HepG2 (cell line): ENCODE measurements around the gene CRKL. TPM values are rescaled to one million over a fixed set of nuclear protein-coding genes. Genes with fewer than 3 reads are reported as not detected.
"Not testable (repeated sequence)": the region's sequence is repeated elsewhere in the genome, so short reads cannot be mapped to it uniquely, and the experiment has no call there.

Source experiments
- ATAC-seq: fragments of 200-7000 bp; cut with Tn5 transposase; 3 replicates; pipeline ENCODE4 v1.9.1; 2020; ENCODE audit warnings: mild to moderate bottlenecking, moderate library complexity
- BruUV-seq: library from RNA; stranded (reverse); fragments of 400-500 nt; replicated peaks from 2 replicates; lab custom pipeline; 2021; lab: Mats Ljungman, UMichigan
- CTCF ChIA-PET: fragments of 300-600 bp; formaldehyde crosslinking; extraction: SDS; loops from one replicate; lab custom pipeline; 2021; ENCODE audit warnings: low total read pairs, inconsistent platforms, low intra/inter-chr PET ratio; lab: Yijun Ruan, JAX
- POLR2A ChIA-PET: fragments of 350-600 bp; sonication (Branson Sonifier 250); formaldehyde crosslinking; loops from one replicate; lab custom pipeline; 2020; ENCODE audit warnings: antibody characterized with exemption, inconsistent platforms; lab: Yijun Ruan, JAX
- DNase-seq: peaks from one replicate; pipeline ENCODE4 v3.0.0-alpha.2; 2015; ENCODE audit warnings: low spot score
- FAIRE-seq: peaks from 3 replicates; lab custom pipeline; 2011; peaks lifted over from hg19 to GRCh38; lab: Jason Lieb, UNC
- H2AFZ ChIP-seq: one replicate; pipeline ENCODE4 v1.6.1; 2011; ENCODE audit warnings: low read length, inconsistent platforms
- H3K27ac ChIP-seq: fragments of 300-600 bp; 3 replicates; pipeline ENCODE4 v1.8.0; 2011; ENCODE audit warnings: mixed run types, mild to moderate bottlenecking, mixed read lengths, low read length, inconsistent platforms; ENCODE audit not compliant: insufficient read depth; ENCODE audit errors: extremely low read length
- H3K27me3 ChIP-seq, 2 experiments: fragments of 200-600 bp in 1 of 2; 2 replicates in 1 of 2; 3 replicates in 1 of 2; pipeline versions ENCODE4 v1.6.0 to v1.8.0; 2011; ENCODE audit warnings: low read length in 2 of 2, mild to moderate bottlenecking in 2 of 2, moderate library complexity in 2 of 2, inconsistent platforms in 1 of 2; ENCODE audit not compliant: insufficient read depth in 2 of 2, control insufficient read depth in 1 of 2
- H3K36me3 ChIP-seq, 2 experiments: fragments of 200-600 bp in 1 of 2; replicated peaks in 1 of 2; 2 replicates in 1 of 2; 3 replicates in 1 of 2; pipeline versions ENCODE4 v1.5.1 to v1.8.0; 2011; ENCODE audit warnings: low read length in 2 of 2, inconsistent platforms in 1 of 2; ENCODE audit not compliant: insufficient read depth in 2 of 2, control insufficient read depth in 1 of 2
- H3K4me1 ChIP-seq: 2 replicates; pipeline ENCODE4 v1.5.1; 2012; ENCODE audit warnings: low read length, inconsistent platforms; ENCODE audit not compliant: insufficient read depth
- H3K4me2 ChIP-seq: 2 replicates; pipeline ENCODE4 v1.6.0; 2011; ENCODE audit warnings: low read depth, low read length, inconsistent platforms
- H3K4me3 ChIP-seq, 3 experiments: fragments of 200-600 bp in 1 of 3; sonication (generic), shearing (Covaris generic) in 1 of 3; replicated peaks in 1 of 3; 2 replicates each; pipeline ENCODE4 v1.5.1; 2011 to 2016; ENCODE audit warnings: low read length in 3 of 3, inconsistent platforms in 2 of 3, low read depth in 2 of 3, mild to moderate bottlenecking in 2 of 3, control low read depth in 1 of 3, mixed read lengths in 1 of 3; ENCODE audit not compliant: insufficient read depth in 1 of 3
- H3K79me2 ChIP-seq: one replicate; pipeline ENCODE4 v1.6.1; 2011; ENCODE audit warnings: low read length, inconsistent platforms; ENCODE audit not compliant: insufficient read depth
- H3K9ac ChIP-seq: 2 replicates; pipeline ENCODE4 v1.6.0; 2011; ENCODE audit warnings: mild to moderate bottlenecking, low read depth, low read length, inconsistent platforms; ENCODE audit not compliant: insufficient read depth
- H3K9me3 ChIP-seq: 2 replicates; pipeline ENCODE4 v1.5.1; 2012; ENCODE audit warnings: mild to moderate bottlenecking, low read length
- H4K20me1 ChIP-seq: 2 replicates; pipeline ENCODE4 v1.6.0; 2011; ENCODE audit warnings: inconsistent platforms, mild to moderate bottlenecking, low read length, moderate library complexity; ENCODE audit not compliant: insufficient read depth
- HNRNPL ChIP-seq: fragments of 200-400 bp; formaldehyde crosslinking; IDR thresholded peaks from 2 replicates; pipeline ENCODE4 v1.6.1; 2017; ENCODE audit warnings: mild to moderate bottlenecking, low read depth, low read length
- KDM5B ChIP-seq: sonication (generic); formaldehyde crosslinking; IDR thresholded peaks from 2 replicates; pipeline ENCODE4 v1.4.0; 2020; ENCODE audit warnings: missing genetic modification reagents, mild to moderate bottlenecking, borderline replicate concordance
- PHF20 ChIP-seq: sonication (generic); formaldehyde crosslinking; IDR thresholded peaks from 2 replicates; pipeline ENCODE4 v1.5.0; 2020; ENCODE audit warnings: mild to moderate bottlenecking, missing genetic modification reagents
- ZNF431 ChIP-seq: sonication (generic); formaldehyde crosslinking; IDR thresholded peaks from 2 replicates; pipeline ENCODE4 v1.9.0; 2022; ENCODE audit warnings: missing genetic modification reagents, low read depth, mild to moderate bottlenecking, borderline replicate concordance
- ZNF460 ChIP-seq: sonication (generic); formaldehyde crosslinking; IDR thresholded peaks from 2 replicates; pipeline ENCODE4 v1.5.1; 2020; ENCODE audit warnings: missing genetic modification reagents, mild to moderate bottlenecking, borderline replicate concordance
- ZNF501 ChIP-seq: sonication (generic); formaldehyde crosslinking; IDR thresholded peaks from 2 replicates; pipeline ENCODE4 v1.5.1; 2020; ENCODE audit warnings: mild to moderate bottlenecking, moderate library complexity, missing genetic modification reagents
- WGBS: methylation state at CpG from one replicate; pipeline ENCODE4 v1.1.6; 2017; ENCODE audit warnings: low lambda C conversion rate; 5-methylcytosine and 5-hydroxymethylcytosine counted together
- in situ Hi-C: cut with HindIII; loops from 2 replicates; pipeline ENCODE4 v1.10.0; 2017; ENCODE audit warnings: low pct_unique_long_range_greater_than_20kb; ENCODE audit not compliant: extremely low pct_ligation_motif_present
- intact Hi-C: fragments of 100-400 bp; cut with micrococcal nuclease; formaldehyde crosslinking; loops from one replicate; pipeline ENCODE4 v1.10.0; 2022; ENCODE audit not compliant: unreplicated experiment
- polyA plus RNA-seq, 8 experiments: library from polyadenylated mRNA; depleted of rRNA in 3 of 8; stranded (reverse) in 7 of 8; unstranded in 1 of 8; fragments of >200 nt; fragmentation: Illumina TruSeq in 4 of 8; extraction: Trizol in 4 of 8; gene quantifications; 2 replicates each; pipeline versions ENCODE4 v1.2.1 to v1.2.3, GENCODE V29; 2011 to 2016; ENCODE audit warnings: low read depth in 4 of 8, missing spikeins in 1 of 8, mixed read lengths in 1 of 8; ENCODE audit not compliant: insufficient read depth in 1 of 8
- total RNA-seq, 5 experiments: library from RNA; depleted of rRNA; stranded (reverse); fragments of >200 nt; fragmentation: Illumina TruSeq; extraction: Trizol; gene quantifications; 2 replicates each; pipeline ENCODE4 v1.2.3, GENCODE V29; 2016; ENCODE audit warnings: low read depth in 1 of 5

Gene CRKL
- total and polyA plus RNA-seq, 2 of the 13 experiments (the other 11 are each of a cell fraction or from before 2014, with no cell fraction given): 37.4 to 60.6 TPM

- in situ Hi-C loops: no loop called here
- Histone ChIP-seq H2AFZ (no peak overlapping the region), H3K79me2 (peaks cover 93% of the 10 kb centered on the region), H3K9me3 (no peaks in the 10 kb centered on the region), H3K4me3 (no peak overlapping the region), H3K4me1 (peaks cover 69% of the 10 kb centered on the region), H3K27ac (no peak overlapping the region), H3K4me2 (no peak overlapping the region), H3K27me3 (no peaks in the 10 kb centered on the region), H3K36me3 (peaks cover 15 to 43% of the 10 kb centered on the region in 2 experiments; a peak in 4 of 5 replicates), H3K9ac (no peak overlapping the region), H4K20me1 (peaks cover 92% of the 10 kb centered on the region)
- no peak for ATAC-seq
- BruUV-seq: no TSS peak
- 88% methylated on average over 1 of the region's 1 CpG for WGBS
- TF ChIP-seq ZNF501 (CRISPR knock-in tag): no peak
- TF ChIP-seq KDM5B (CRISPR knock-in tag): no peak
- no peak for TF ChIP-seq ZNF431 (CRISPR knock-in tag)
- no peak for TF ChIP-seq HNRNPL
- TF ChIP-seq PHF20 (CRISPR knock-in tag): no peak
- ChIA-PET CTCF (no interaction called here), POLR2A (no interaction called here)
- intact Hi-C loops: no loop called here
- DNase-seq: no peak
- FAIRE-seq: no peak
Measured at GRCh38 chr22:20930004-20930403, 12.8 kb downstream of the CRKL start.

GRCh38 chr22:20930435-20930834 lies 13.2 kb downstream of the CRKL start:
- H3K4me1 ChIP-seq: peaks cover 69% of the 10 kb centered on the region
- H3K79me2 ChIP-seq: peaks cover 93% of the 10 kb centered on the region
- peaks cover 92% of the 10 kb centered on the region for H4K20me1 ChIP-seq
- H3K9ac ChIP-seq, in situ Hi-C loops, H3K27ac ChIP-seq, DNase-seq, BruUV-seq, H2AFZ ChIP-seq, ATAC-seq, POLR2A ChIA-PET, H3K27me3 ChIP-seq, H3K4me3 ChIP-seq, CTCF ChIA-PET, FAIRE-seq, H3K4me2 ChIP-seq, H3K9me3 ChIP-seq, intact Hi-C loops: not testable (repeated sequence)
- peak; percentile 59; the same call in 1 of the 2 replicates for TF ChIP-seq ZNF460 (CRISPR knock-in tag)
- peaks cover 16 to 43% of the 10 kb centered on the region in 2 experiments; a peak in 4 of 5 replicates for H3K36me3 ChIP-seq
- WGBS: 95% methylated on average over 12 of the region's 12 CpGs
